ENCODE data around the gene LBHD2. TPM values are rescaled to one million over a fixed set of nuclear protein-coding genes. Genes with fewer than 3 reads are reported as not detected.

The LBHD2 gene
- total RNA-seq, 1 donor from 2014 or later, result not detected

- H3K36me3 ChIP-seq, result peaks cover 8 to 11% of the 10 kb centered on the region in 2 donors
- intact Hi-C loops (cut with DNase I), result no loop called here
- H3K9me3 ChIP-seq, result no peaks in the 10 kb centered on the region
- H3K4me3 ChIP-seq, result no peak overlapping the region
- H3K27me3 ChIP-seq, result peaks cover 3% of the 10 kb centered on the region
- no peak overlapping the region for H3K27ac ChIP-seq
- DNase-seq (ENCODE audit: low spot score in 2 of 2), result no peak
- no peaks in the 10 kb centered on the region for H3K4me1 ChIP-seq
- TF ChIP-seq CTCF (IDR thresholded peaks at IDR 0.05), result no peak
Observed at GRCh38 chr14:103135333-103136260, 51.6 kb downstream of the LBHD2 start.

- Histone ChIP-seq H3K4me1 (no peaks in the 10 kb centered on the region), H3K27ac (no peak overlapping the region), H3K9me3 (no peaks in the 10 kb centered on the region), H3K27me3 (peaks cover 3% of the 10 kb centered on the region), H3K4me3 (no peak overlapping the region), H3K36me3 (peaks cover 8 to 11% of the 10 kb centered on the region in 2 donors)
- intact Hi-C loops (cut with DNase I), result no loop called here
- no peak for DNase-seq (ENCODE audit: low spot score in 2 of 2)
- no peak for TF ChIP-seq CTCF (IDR thresholded peaks at IDR 0.05)
Observed at GRCh38 chr14:103136388-103137271, 52.6 kb downstream of the LBHD2 start.

GRCh38 chr14:103137689-103138300 lies 53.8 kb downstream of the LBHD2 start:
- H3K4me3 ChIP-seq, result no peak overlapping the region
- TF ChIP-seq CTCF (IDR thresholded peaks at IDR 0.05), result no peak
- DNase-seq (ENCODE audit: low spot score in 2 of 2), result no peak
- H3K27me3 ChIP-seq, result peaks cover 3% of the 10 kb centered on the region
- no peaks in the 10 kb centered on the region for H3K4me1 ChIP-seq
- peaks cover 8 to 11% of the 10 kb centered on the region in 2 donors for H3K36me3 ChIP-seq
- H3K9me3 ChIP-seq, result no peaks in the 10 kb centered on the region
- no peak overlapping the region for H3K27ac ChIP-seq
- intact Hi-C loops (cut with DNase I), result no loop called here

- H3K9me3 ChIP-seq, result no peaks in the 10 kb centered on the region
- peak overlapping the region in 1 of 2 donors; percentile 20 for H3K4me3 ChIP-seq
- no peak overlapping the region for H3K27ac ChIP-seq
- no peak for TF ChIP-seq CTCF (IDR thresholded peaks at IDR 0.05)
- no peak for DNase-seq (ENCODE audit: low spot score in 2 of 2)
- intact Hi-C loops (cut with DNase I), result no loop called here
- H3K36me3 ChIP-seq, result peaks cover 5 to 11% of the 10 kb centered on the region in 2 donors
- H3K27me3 ChIP-seq, result peaks cover 3% of the 10 kb centered on the region
- no peaks in the 10 kb centered on the region for H3K4me1 ChIP-seq
Observed at GRCh38 chr14:103138301-103139131, 54.5 kb downstream of the LBHD2 start.
